MM.1S (cell line): ENCODE data around the gene RNASE7.

ENCODE experiments used
- DNase-seq: peaks from one replicate; pipeline ENCODE4 v3.0.0-alpha.2; 2015
- H2AFZ ChIP-seq: fragments of 300-600 bp; sonication (generic); 2 replicates; pipeline ENCODE4 v1.6.0; 2016; ENCODE audit warnings: antibody characterized with exemption, low read length
- H3F3A ChIP-seq: fragments of 300-600 bp; sonication (generic); 2 replicates; pipeline ENCODE4 v1.6.1; 2016; ENCODE audit warnings: mild to moderate bottlenecking, antibody characterized with exemption, low read length, moderate library complexity, mixed read lengths; ENCODE audit not compliant: insufficient read depth
- H3K27ac ChIP-seq: fragments of 300-600 bp; sonication (generic); 2 replicates; pipeline ENCODE4 v1.5.1; 2016; ENCODE audit warnings: mild to moderate bottlenecking, low read length
- H3K27me3 ChIP-seq: fragments of 300-600 bp; sonication (generic); replicated peaks from 2 replicates; pipeline ENCODE4 v1.6.0; 2016; ENCODE audit warnings: low read length; ENCODE audit not compliant: insufficient read depth
- H3K36me3 ChIP-seq: fragments of 300-600 bp; sonication (generic); replicated peaks from 2 replicates; pipeline ENCODE4 v1.6.1; 2016; ENCODE audit warnings: mild to moderate bottlenecking, low read length, mixed read lengths; ENCODE audit not compliant: insufficient read depth
- H3K4me1 ChIP-seq: fragments of 300-600 bp; sonication (generic); 2 replicates; pipeline ENCODE4 v1.6.1; 2016; ENCODE audit warnings: low read length, mixed read lengths
- H3K4me2 ChIP-seq: fragments of 300-600 bp; sonication (generic); 2 replicates; pipeline ENCODE4 v1.6.0; 2016; ENCODE audit warnings: low read depth, low read length
- H3K4me3 ChIP-seq: fragments of 300-600 bp; sonication (generic); 2 replicates; pipeline ENCODE4 v1.5.1; 2016; ENCODE audit warnings: low read length, mixed read lengths
- H3K79me2 ChIP-seq: fragments of 300-600 bp; sonication (generic); 2 replicates; pipeline ENCODE4 v1.6.1; 2016; ENCODE audit warnings: mixed run types, low read length, mixed read lengths
- H3K9ac ChIP-seq: fragments of 300-600 bp; sonication (generic); 2 replicates; pipeline ENCODE4 v1.6.1; 2016; ENCODE audit warnings: low read length, mixed read lengths
- H3K9me2 ChIP-seq: fragments of 300-600 bp; sonication (generic); replicated peaks from 2 replicates; pipeline ENCODE4 v1.6.1; 2016; ENCODE audit warnings: mild to moderate bottlenecking, low read length, mixed read lengths; ENCODE audit not compliant: insufficient read depth
- H3K9me3 ChIP-seq: fragments of 300-600 bp; sonication (generic); replicated peaks from 2 replicates; pipeline ENCODE4 v1.6.1; 2016; ENCODE audit warnings: mild to moderate bottlenecking, low read length, mixed read lengths; ENCODE audit not compliant: insufficient read depth
- H4K20me1 ChIP-seq: fragments of 300-600 bp; sonication (generic); 2 replicates; pipeline ENCODE4 v1.6.1; 2016; ENCODE audit warnings: mild to moderate bottlenecking, low read length, moderate library complexity, mixed read lengths; ENCODE audit not compliant: insufficient read depth
- CTCF ChIP-seq: fragments of 300-600 bp; sonication (generic); IDR thresholded peaks from 2 replicates; pipeline ENCODE4 v1.5.1; 2016; ENCODE audit warnings: antibody characterized with exemption, low read length, mixed read lengths
- EZH2 ChIP-seq: fragments of 300-600 bp; sonication (generic); optimal IDR thresholded peaks from 2 replicates; pipeline ENCODE3; 2017; ENCODE audit warnings: low read depth, mild to moderate bottlenecking, antibody characterized with exemption, low read length, mixed read lengths
- EZH2phosphoT487 ChIP-seq: fragments of 300-600 bp; sonication (generic); IDR thresholded peaks from 2 replicates; pipeline ENCODE4 v1.6.1; 2018; ENCODE audit warnings: antibody characterized with exemption, low read length

RNASE7 gene

GRCh38 chr14:21058903-21059302 lies 16.7 kb downstream of the RNASE7 start:
- no peaks in the 10 kb centered on the region for H3K9me2 ChIP-seq
- H3K4me2 ChIP-seq = no peak overlapping the region
- H2AFZ ChIP-seq = no peak overlapping the region
- H3K27me3 ChIP-seq = no peaks in the 10 kb centered on the region
- no peaks in the 10 kb centered on the region for H3F3A ChIP-seq
- no peak overlapping the region for H3K9ac ChIP-seq
- no peaks in the 10 kb centered on the region for H3K36me3 ChIP-seq
- TF ChIP-seq EZH2phosphoT487 = no peak
- no peak for TF ChIP-seq CTCF
- TF ChIP-seq EZH2 = no peak
- H3K9me3 ChIP-seq = no peaks in the 10 kb centered on the region
- H3K4me3 ChIP-seq = no peak overlapping the region
- H3K27ac ChIP-seq = no peak overlapping the region
- no peaks in the 10 kb centered on the region for H4K20me1 ChIP-seq
- DNase-seq = no peak
- H3K4me1 ChIP-seq = no peaks in the 10 kb centered on the region
- no peaks in the 10 kb centered on the region for H3K79me2 ChIP-seq

- TF ChIP-seq EZH2phosphoT487 (no peak), EZH2 (no peak), CTCF (no peak)
- H3K9me3 ChIP-seq = no peaks in the 10 kb centered on the region
- no peaks in the 10 kb centered on the region for H3F3A ChIP-seq
- H4K20me1 ChIP-seq = no peaks in the 10 kb centered on the region
- no peaks in the 10 kb centered on the region for H3K9me2 ChIP-seq
- H3K36me3 ChIP-seq = no peaks in the 10 kb centered on the region
- no peak overlapping the region for H3K4me2 ChIP-seq
- DNase-seq = no peak
- H3K4me1 ChIP-seq = no peaks in the 10 kb centered on the region
- H3K4me3 ChIP-seq = no peak overlapping the region
- no peaks in the 10 kb centered on the region for H3K79me2 ChIP-seq
- no peak overlapping the region for H2AFZ ChIP-seq
- H3K9ac ChIP-seq = no peak overlapping the region
- H3K27ac ChIP-seq = no peak overlapping the region
- no peaks in the 10 kb centered on the region for H3K27me3 ChIP-seq
Measured at GRCh38 chr14:21059842-21060613, 17.9 kb downstream of the RNASE7 start.

GRCh38 chr14:21060614-21061346 lies 18.6 kb downstream of the RNASE7 start:
- H3K27ac ChIP-seq = no peak overlapping the region
- no peak overlapping the region for H3K9ac ChIP-seq
- H3K4me1 ChIP-seq = no peaks in the 10 kb centered on the region
- H3K36me3 ChIP-seq = no peaks in the 10 kb centered on the region
- no peak for TF ChIP-seq EZH2
- no peak for TF ChIP-seq EZH2phosphoT487
- TF ChIP-seq CTCF = no peak
- no peaks in the 10 kb centered on the region for H3F3A ChIP-seq
- no peaks in the 10 kb centered on the region for H3K9me3 ChIP-seq
- H3K79me2 ChIP-seq = no peaks in the 10 kb centered on the region
- DNase-seq = no peak
- H3K4me2 ChIP-seq = no peak overlapping the region
- no peaks in the 10 kb centered on the region for H3K9me2 ChIP-seq
- H3K4me3 ChIP-seq = no peak overlapping the region
- H4K20me1 ChIP-seq = no peaks in the 10 kb centered on the region
- no peak overlapping the region for H2AFZ ChIP-seq
- no peaks in the 10 kb centered on the region for H3K27me3 ChIP-seq
